MM.1S (cell line): ENCODE measurements around the gene ABCB8.

Experiments used
- EZH2 ChIP-seq: fragments of 300-600 bp; sonication (generic); optimal IDR thresholded peaks from 2 replicates; pipeline ENCODE3; 2017; ENCODE audit warnings: low read depth, mild to moderate bottlenecking, antibody characterized with exemption, low read length, mixed read lengths
- EZH2phosphoT487 ChIP-seq: fragments of 300-600 bp; sonication (generic); IDR thresholded peaks from 2 replicates; pipeline ENCODE4 v1.6.1; 2018; ENCODE audit warnings: antibody characterized with exemption, low read length
- TF ChIP-seq, protein P1 (sequence below): fragments of 300-600 bp; sonication (generic); IDR thresholded peaks from 2 replicates; pipeline ENCODE4 v1.5.1; 2016; ENCODE audit warnings: antibody characterized with exemption, low read length, mixed read lengths

GRCh38 chr7:150989456-150989855 lies 38.8 kb upstream of the ABCB8 start:
- TF ChIP-seq, protein P1, sequence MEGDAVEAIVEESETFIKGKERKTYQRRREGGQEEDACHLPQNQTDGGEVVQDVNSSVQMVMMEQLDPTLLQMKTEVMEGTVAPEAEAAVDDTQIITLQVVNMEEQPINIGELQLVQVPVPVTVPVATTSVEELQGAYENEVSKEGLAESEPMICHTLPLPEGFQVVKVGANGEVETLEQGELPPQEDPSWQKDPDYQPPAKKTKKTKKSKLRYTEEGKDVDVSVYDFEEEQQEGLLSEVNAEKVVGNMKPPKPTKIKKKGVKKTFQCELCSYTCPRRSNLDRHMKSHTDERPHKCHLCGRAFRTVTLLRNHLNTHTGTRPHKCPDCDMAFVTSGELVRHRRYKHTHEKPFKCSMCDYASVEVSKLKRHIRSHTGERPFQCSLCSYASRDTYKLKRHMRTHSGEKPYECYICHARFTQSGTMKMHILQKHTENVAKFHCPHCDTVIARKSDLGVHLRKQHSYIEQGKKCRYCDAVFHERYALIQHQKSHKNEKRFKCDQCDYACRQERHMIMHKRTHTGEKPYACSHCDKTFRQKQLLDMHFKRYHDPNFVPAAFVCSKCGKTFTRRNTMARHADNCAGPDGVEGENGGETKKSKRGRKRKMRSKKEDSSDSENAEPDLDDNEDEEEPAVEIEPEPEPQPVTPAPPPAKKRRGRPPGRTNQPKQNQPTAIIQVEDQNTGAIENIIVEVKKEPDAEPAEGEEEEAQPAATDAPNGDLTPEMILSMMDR = no peak
- TF ChIP-seq EZH2phosphoT487 = no peak
- no peak for TF ChIP-seq EZH2
